ENCODE measurements around the gene NGB. TPM values are rescaled to one million over a fixed set of nuclear protein-coding genes. Genes with fewer than 3 reads are reported as not detected.

Gene NGB
- total RNA-seq, 1 experiment from 2014 or later, result not detected

- TF ChIP-seq CTCF (conservative IDR thresholded peaks at IDR 0.05; ENCODE audit: low read depth, low read length), result no peak
- TF ChIP-seq EZH2phosphoT487 (IDR thresholded peaks at IDR 0.05; ENCODE audit: borderline replicate concordance, low read length), result no peak
- TF ChIP-seq EZH2 (IDR thresholded peaks at IDR 0.05; ENCODE audit: low read length, unreplicated experiment), result no peak
- H3K9me2 ChIP-seq (replicated peaks; ENCODE audit: low read length), result no peaks in the 10 kb centered on the region
- H3K79me2 ChIP-seq (ENCODE audit: low read length), result no peaks in the 10 kb centered on the region
- H3K9ac ChIP-seq (ENCODE audit: low read length), result no peak overlapping the region
- H3K4me2 ChIP-seq (ENCODE audit: low read length), result no peak overlapping the region
- BruUV-seq (replicated peaks), result no TSS peak
- no peaks in the 10 kb centered on the region for H3K9me3 ChIP-seq (ENCODE audit: low read length)
- H4K20me1 ChIP-seq (ENCODE audit: low read length), result no peaks in the 10 kb centered on the region
- no peaks in the 10 kb centered on the region for H3F3A ChIP-seq (ENCODE audit: low read length, unreplicated experiment)
- intact Hi-C loops (cut with micrococcal nuclease), result no loop called here
- H2AFZ ChIP-seq (ENCODE audit: low read length), result no peak overlapping the region
- no peak for ATAC-seq
- H3K27me3 ChIP-seq (ENCODE audit: low read length), result no peaks in the 10 kb centered on the region
- no peaks in the 10 kb centered on the region for H3K36me3 ChIP-seq (ENCODE audit: low read depth, low read length)
- H3K27ac ChIP-seq (ENCODE audit: low read length), result no peak overlapping the region
- no peaks in the 10 kb centered on the region for H3K4me1 ChIP-seq (ENCODE audit: insufficient read depth, low read length)
- H3K4me3 ChIP-seq (ENCODE audit: low read length), result no peak overlapping the region
- CTCF ChIA-PET, result no interaction called here
- no peak for DNase-seq
- POLR2A ChIA-PET (ENCODE audit: unreplicated experiment), result interaction anchor here (0.7 kb wide), 1 partner anchor 57 kb away, joined by 6 read pairs; no protein-coding TSS in a partner anchor
Observed at GRCh38 chr14:77251870-77252269, 19.1 kb downstream of the NGB start.

GRCh38 chr14:77250927-77251326 lies 20.1 kb downstream of the NGB start:
- Histone ChIP-seq H3K36me3 (ENCODE audit: low read depth, low read length) (no peaks in the 10 kb centered on the region), H3K79me2 (ENCODE audit: low read length) (no peaks in the 10 kb centered on the region), H3K9me2 (replicated peaks; ENCODE audit: low read length) (no peaks in the 10 kb centered on the region), H4K20me1 (ENCODE audit: low read length) (no peaks in the 10 kb centered on the region), H3K4me1 (ENCODE audit: insufficient read depth, low read length) (no peaks in the 10 kb centered on the region), H2AFZ (ENCODE audit: low read length) (no peak overlapping the region), H3F3A (ENCODE audit: low read length, unreplicated experiment) (no peaks in the 10 kb centered on the region), H3K27me3 (ENCODE audit: low read length) (no peaks in the 10 kb centered on the region), H3K4me2 (ENCODE audit: low read length) (no peak overlapping the region), H3K9me3 (ENCODE audit: low read length) (no peaks in the 10 kb centered on the region), H3K9ac (ENCODE audit: low read length) (no peak overlapping the region), H3K4me3 (ENCODE audit: low read length) (no peak overlapping the region), H3K27ac (ENCODE audit: low read length) (no peak overlapping the region)
- POLR2A ChIA-PET (ENCODE audit: unreplicated experiment), result no interaction called here
- intact Hi-C loops (cut with micrococcal nuclease), result no loop called here
- no TSS peak for BruUV-seq (replicated peaks)
- TF ChIP-seq EZH2phosphoT487 (IDR thresholded peaks at IDR 0.05; ENCODE audit: borderline replicate concordance, low read length) (no peak), CTCF (conservative IDR thresholded peaks at IDR 0.05; ENCODE audit: low read depth, low read length) (no peak), EZH2 (IDR thresholded peaks at IDR 0.05; ENCODE audit: low read length, unreplicated experiment) (no peak)
- CTCF ChIA-PET, result no interaction called here
- DNase-seq (no peak), ATAC-seq (no peak)

- ChIA-PET CTCF (no interaction called here), POLR2A (ENCODE audit: unreplicated experiment) (no interaction called here)
- no peak overlapping the region for H3K9ac ChIP-seq (ENCODE audit: low read length)
- TF ChIP-seq CTCF (conservative IDR thresholded peaks at IDR 0.05; ENCODE audit: low read depth, low read length) (no peak), EZH2 (IDR thresholded peaks at IDR 0.05; ENCODE audit: low read length, unreplicated experiment) (no peak), EZH2phosphoT487 (IDR thresholded peaks at IDR 0.05; ENCODE audit: borderline replicate concordance, low read length) (no peak)
- intact Hi-C loops (cut with micrococcal nuclease), result no loop called here
- H3K4me3 ChIP-seq (ENCODE audit: low read length), result no peak overlapping the region
- H3K27ac ChIP-seq (ENCODE audit: low read length), result no peak overlapping the region
- H2AFZ ChIP-seq (ENCODE audit: low read length), result no peak overlapping the region
- no peaks in the 10 kb centered on the region for H3K9me3 ChIP-seq (ENCODE audit: low read length)
- H3K4me1 ChIP-seq (ENCODE audit: insufficient read depth, low read length), result no peaks in the 10 kb centered on the region
- no peaks in the 10 kb centered on the region for H4K20me1 ChIP-seq (ENCODE audit: low read length)
- no TSS peak for BruUV-seq (replicated peaks)
- no peaks in the 10 kb centered on the region for H3K36me3 ChIP-seq (ENCODE audit: low read depth, low read length)
- H3K4me2 ChIP-seq (ENCODE audit: low read length), result no peak overlapping the region
- ATAC-seq, result no peak
- DNase-seq, result no peak
- H3K9me2 ChIP-seq (replicated peaks; ENCODE audit: low read length), result no peaks in the 10 kb centered on the region
- H3K27me3 ChIP-seq (ENCODE audit: low read length), result no peaks in the 10 kb centered on the region
- H3K79me2 ChIP-seq (ENCODE audit: low read length), result no peaks in the 10 kb centered on the region
- no peaks in the 10 kb centered on the region for H3F3A ChIP-seq (ENCODE audit: low read length, unreplicated experiment)
Observed at GRCh38 chr14:77249286-77249685, 21.7 kb downstream of the NGB start.
